Measurements from ENCODE around the gene SFT2D2.

- TF ChIP-seq CTCF (conservative IDR thresholded peaks at IDR 0.05; ENCODE audit: low read length) (no peak), EZH2phosphoT487 (IDR thresholded peaks at IDR 0.05; ENCODE audit: borderline replicate concordance) (no peak)
Observed at GRCh38 chr1:168187177-168187576, 38.6 kb upstream of the SFT2D2 start.

All from Loucy (cell line).